GM19463 (cell line): ENCODE results near the gene MEAF6.
"Not testable (repeated sequence)": the region's sequence is repeated elsewhere in the genome, so short reads cannot be mapped to it uniquely, and the experiment has no call there.

Source experiments
- ATAC-seq: cut with Tn5 transposase; IDR thresholded peaks from one replicate; pipeline ENCODE4 v1.9.1; 2021; ENCODE audit warnings: mild to moderate bottlenecking, moderate library complexity; ENCODE audit not compliant: unreplicated experiment

MEAF6 gene

DNA sequence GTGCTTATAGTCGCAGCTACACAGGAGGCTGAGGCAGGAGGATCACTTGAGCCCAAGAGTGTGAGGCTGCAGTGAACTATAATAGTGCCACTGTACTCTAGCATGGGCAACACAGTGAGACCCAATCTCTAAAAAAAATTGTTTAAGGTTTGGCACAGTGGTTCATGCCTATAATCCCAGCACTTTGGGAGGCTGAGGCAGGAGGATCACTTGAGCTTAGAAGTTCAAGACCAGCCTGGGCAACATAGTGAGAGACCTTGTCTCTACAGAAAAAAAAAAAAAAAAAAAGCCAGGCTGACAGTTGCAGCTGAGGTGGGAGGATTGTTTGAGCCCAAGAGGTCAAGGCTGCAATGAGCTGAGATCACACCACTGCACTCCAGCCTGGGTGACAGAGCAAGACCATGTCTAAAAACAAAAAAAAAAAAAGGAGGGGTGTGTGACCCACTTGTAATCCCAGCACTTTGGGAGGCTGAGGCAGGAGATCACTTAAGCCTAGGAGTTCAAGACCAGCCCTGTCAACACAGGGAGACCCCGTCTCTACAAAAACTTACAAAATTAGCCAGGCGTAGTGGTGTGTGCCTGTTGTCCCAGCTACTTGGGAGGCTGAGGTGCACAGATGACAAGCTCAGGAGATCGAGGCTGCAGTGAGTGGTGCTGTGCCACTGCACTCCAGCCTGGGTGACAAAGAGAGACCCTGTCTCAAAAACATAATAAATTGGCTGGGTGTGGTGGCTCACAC lies 18.0 kb upstream of the MEAF6 start:
- ATAC-seq, result not testable (repeated sequence)

DNA sequence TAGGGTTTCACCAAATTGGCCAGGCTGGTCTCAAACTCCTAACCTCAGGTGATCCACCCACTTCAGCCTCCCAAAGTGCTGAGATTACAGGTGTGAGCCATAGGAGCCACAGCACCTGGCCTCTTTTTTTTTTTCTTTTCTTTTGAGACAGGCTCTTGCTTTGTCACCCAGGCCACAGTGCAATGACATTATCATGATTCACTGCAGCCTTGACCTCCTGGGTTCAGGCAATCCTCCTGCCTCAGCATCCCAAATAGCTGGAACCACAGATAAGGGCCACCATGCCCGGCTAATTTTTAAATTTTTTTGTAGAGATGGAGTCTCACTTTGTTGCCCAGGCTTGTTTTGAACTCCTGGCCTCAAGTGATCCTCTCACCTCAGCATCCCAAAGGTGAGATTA lies 15.3 kb upstream of the MEAF6 start:
- ATAC-seq, result not testable (repeated sequence)

DNA sequence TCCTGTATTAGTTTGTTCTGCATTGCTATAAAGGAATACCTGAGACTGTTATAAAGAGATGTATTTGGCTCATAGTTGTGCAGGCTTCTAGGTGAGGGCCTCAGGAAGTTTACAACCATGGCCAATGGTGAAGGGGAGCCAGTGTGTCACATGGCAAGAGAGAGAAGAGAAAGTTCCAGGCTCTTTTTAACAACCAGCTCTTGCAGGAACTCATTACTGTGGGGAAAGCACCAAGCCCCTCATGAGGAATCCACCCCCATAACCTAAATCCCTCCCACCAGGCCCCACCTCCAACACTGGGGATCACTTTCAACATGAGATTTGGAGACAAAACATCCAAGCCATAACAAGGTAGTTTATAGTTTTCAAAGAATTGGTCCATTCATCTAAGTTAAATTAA lies 5.0 kb upstream of the MEAF6 start:
- no peak for ATAC-seq

DNA sequence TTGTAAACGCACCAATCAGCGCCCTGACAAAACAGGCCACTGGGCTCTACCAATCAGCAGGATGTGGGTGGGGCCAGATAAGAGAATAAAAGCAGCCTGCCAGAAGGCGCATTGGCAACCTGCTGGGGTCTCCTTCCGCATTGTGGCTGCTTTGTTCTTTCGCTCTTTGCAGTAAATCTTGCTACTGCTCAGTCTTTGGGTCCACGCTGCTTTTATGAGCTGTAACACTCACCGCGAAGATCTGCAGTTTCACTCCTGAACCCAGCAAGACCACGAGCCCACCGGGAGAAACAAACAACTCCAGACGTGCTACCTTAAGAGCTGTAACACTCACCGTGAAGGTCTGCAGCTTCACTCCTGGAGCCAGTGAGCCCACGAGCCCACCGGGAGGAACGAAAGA lies 4.4 kb upstream of the MEAF6 start:
- ATAC-seq, result not testable (repeated sequence)

DNA sequence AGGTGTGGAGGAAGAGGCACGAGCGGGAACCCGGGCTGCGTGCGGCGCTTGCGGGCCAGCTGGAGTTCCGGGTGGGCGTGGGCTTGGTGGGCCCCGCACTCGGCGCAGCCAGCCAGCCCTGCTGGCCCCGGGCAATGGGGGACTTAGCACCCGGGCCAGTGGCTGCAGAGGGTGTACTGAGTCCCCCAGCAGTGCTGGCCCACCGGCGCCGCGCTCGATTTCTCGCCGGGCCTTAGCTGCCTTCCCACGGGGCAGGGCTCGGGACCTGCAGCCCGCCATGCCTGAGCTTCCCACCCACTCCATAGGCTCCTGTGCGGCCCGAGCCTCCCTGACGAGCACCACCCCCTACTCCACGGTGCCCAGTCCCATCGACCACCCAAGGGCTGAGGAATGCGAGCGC lies 3.7 kb upstream of the MEAF6 start:
- ATAC-seq, result not testable (repeated sequence)

DNA sequence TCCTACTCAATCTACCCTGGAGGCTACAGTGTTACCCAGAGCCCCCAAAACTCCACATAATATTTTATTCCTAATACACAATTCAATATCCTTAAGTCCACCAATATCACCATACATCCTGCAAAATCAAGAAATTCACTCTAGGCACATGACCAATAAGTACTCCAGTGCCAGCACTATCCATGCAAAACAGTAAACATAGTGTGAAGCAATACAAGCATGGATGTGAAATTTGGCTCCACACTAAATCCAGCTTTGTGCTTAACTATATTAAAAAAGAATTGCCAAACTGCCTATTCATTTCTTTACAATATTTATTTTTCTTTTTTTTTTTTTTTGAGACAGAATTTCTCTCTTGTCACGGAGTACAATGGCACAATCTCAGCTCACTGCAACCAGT lies 3.0 kb upstream of the MEAF6 start:
- no peak for ATAC-seq

DNA sequence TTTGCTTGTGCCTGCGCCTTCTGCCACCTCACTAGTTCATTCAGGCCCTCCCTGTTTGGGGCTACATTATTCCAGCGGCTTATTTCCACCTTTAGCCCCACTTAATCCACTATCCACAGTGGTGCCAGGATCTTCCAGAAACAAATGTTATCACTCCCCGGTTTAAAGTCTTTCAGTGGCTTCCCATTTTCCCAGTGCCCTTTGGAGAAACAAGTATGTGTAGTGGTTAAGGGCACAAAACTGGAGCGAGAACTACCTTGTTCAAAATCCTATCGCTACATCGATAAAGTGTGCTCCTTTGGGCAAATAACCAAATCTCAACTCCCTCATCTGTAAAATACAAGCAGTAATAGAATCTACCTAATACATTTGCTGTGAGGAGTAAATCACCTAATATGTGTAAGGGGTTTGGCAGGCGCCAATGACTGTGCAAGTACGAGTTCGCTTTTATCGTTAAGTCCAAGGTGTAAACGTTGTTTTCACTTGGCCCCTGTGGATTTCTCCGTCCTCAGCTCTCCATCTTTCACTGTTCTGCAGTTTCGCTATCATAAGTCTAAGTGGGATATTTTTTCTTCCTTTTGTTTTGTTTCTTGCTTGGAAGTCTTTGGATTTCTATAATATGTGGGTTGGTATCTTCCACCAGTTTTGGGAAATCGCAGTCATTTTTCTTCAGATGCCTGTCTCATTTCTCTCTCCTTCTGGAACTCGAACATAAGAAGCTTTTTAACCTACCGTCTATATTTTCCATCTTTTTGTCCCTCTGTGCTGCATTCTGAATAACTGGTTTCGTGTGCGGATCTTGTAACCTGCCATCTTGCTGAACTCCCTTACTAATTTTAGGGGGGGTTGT lies 844 bp upstream of the MEAF6 start:
- ATAC-seq, result no peak

DNA sequence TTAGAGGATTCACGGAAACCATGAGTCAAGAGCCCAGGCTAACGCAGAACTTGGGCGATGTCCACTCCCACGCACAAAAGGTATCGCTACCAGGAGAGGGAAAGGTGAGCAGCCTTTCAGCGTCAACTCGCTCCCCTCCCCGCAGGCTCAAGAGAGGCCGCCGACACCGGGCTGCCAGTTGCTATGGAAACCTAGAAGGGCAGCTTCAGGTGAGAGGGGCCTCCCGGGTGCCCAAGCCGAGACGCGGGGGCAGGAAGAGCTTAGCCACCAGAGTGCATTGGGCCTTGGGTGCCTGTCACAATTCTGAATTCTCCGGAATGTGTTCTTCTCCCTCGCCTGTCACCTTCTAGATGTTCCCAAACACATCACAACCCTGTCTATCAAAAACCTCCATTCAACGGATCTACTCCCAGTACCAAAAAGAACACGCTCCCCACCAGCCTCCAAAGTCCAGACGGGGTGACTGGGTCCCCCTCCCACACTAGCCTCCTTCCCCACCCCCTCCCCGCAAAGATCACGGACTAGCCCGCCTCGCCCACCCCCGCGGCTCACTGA lies 694 bp downstream of the MEAF6 start:
- ATAC-seq, result no peak

DNA sequence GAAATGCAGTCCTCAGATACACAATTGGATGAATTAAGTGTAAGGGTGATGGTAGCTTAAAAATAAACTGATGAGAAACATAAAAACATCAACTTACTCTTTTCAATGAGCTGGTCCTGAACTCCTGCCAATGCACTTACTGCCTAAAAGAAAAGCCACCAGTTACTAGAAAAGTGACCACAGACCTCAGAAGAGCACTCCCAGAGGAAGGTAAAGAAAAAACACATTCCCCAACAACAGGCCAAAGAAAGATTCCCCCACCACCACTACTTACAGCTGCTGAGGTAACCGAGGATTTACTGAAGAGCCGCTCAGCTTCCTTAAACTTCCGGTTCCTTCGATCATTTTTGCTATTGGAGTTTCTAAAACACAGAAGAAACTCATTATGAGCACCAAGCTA lies 5.4 kb downstream of the MEAF6 start:
- no peak for ATAC-seq

DNA sequence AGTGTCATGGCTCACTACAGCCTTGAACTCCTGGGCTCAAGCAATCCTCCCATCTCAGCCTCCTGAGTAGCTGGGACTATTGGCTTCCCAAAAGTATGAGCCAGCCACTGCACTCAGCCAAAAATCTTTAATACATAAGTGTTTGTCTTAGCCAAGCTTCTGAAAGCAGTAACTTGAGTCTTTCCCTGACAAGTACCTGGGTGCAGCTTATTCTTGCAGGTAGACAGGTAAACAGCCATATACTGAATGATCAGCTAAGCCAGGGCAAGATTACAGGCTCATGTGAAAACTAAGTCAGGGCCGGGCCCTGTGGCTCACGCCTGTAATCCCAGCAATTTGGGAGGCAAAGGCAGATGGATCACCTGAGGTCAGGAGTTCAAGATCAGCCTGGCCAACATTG lies 7.8 kb downstream of the MEAF6 start:
- no peak for ATAC-seq

DNA sequence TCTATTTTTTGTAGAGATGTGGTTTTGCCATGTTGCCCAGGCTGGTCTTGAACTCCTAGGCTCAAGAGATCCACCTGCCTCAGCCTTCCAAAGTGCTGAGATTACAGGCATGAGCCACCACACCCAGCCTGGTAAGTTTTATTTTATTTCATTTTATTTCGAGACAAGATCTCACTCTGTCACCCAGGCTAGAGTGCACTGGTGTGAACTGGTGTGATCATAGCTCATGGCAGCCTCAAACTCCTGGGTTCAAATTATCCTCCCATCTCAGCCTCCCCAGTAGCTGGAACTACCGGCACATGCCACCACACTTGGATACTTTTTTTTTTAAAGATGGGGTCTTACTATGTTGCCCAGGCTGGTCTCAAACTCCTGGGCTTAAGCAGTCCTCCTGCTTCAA lies 11.8 kb downstream of the MEAF6 start:
- not testable (repeated sequence) for ATAC-seq

DNA sequence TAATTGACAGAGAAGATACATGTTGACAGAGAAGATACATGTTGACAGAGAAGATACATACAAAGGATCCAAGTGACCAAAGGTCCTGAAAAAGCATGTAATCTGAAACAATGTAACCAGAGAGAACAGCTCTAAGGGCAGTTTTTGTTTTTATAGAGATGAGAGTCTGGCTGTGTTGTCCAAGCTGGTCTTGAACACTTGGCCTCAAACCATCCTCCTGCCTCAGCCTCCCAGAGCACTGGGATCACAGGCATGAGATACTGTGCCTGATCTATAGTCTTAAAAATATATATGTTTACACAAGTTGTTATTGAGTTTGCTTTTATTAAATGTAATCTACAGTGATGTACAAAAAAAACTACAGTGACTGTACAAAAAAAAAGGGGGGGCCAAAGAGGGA lies 12.5 kb downstream of the MEAF6 start:
- ATAC-seq, result no peak

DNA sequence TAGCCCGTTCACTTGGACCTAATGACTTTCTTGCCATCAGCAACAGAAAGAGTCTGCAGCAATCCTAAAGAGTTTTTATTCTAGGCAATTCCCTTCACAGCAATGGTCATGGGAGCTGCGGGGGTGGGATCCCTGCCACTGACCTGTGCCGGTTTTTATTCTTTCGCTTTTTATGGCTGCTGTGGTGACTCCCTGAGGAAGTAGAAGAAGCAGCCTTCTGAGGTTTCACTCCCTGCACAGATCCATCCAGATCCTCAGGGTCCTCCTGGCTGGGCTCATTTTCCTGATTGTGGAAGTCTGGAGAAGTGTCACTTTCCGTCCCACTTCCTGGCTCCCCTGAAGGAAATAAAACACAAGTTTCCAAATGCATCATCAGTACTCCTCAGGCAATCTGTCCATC lies 12.9 kb downstream of the MEAF6 start:
- no peak for ATAC-seq

DNA sequence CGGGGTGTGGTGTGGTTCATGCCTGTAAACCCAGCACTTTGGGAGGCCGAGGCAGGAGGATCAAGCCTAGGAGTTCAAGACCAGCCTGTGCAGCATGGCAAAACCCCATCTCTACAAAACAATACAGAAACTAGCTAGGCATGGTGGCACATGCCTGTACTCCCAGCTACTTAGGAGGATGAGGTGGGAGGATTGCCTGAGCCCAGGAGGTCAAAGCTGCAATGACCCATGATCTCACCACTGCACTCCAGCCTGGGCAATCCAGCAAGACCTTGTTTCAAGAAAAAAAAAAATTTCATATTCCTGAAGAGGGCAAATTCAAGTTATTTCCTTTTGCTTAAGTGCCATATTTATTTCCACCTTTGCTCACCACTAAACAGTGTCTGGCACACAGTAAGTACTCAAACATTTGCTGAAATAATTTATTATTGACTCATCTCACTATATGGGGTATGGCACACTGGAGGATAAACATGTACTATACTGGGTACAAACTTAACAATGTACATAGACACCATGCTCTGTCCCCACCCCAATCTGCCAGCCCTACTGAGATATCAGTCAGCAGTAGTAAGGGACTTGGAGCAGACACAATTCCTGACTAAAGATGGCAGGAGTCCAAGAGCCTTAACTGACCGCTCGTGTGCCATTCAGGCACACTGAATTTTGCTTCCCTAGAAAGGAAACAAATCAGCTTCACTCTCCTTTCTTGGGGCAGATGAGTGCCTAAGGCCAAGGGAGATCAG lies 15.5 kb downstream of the MEAF6 start:
- ATAC-seq, result no peak

DNA sequence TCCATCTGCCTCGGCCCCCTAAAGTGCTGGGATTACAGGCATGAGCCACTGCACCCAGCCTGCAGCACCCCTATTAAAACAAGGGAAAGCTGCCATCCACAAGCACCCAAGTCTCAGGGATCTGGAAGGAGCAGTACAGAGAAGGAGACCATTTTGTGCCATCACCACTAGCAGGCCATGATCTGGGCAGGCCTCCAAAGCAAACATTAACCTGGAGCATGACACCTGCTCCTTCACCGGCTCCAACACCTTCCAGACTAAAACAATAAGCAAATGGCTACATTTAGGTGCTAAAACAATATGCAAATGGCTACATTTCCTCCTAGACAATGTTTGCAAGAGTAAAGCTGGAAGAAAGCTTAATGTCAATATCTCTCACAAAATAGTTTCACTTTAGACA lies 16.7 kb downstream of the MEAF6 start:
- no peak for ATAC-seq

DNA sequence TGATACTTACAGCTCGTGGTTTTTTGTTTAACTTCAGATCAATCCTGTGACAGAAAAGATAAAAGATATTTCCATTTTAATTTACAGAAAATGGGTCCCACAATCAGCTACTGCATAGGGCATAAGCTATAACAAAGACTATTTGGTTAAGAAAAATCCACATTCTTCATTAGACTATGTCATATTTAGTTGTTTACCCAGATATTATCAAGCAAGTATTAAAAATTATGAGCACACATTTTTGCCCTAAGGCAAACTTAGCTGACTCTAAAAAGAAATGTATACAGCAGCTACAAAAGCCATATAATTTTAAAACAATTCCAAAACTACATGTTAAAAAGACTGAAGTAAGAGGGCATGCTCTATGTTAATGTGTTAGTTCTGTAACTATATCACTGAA lies 18.7 kb downstream of the MEAF6 start:
- ATAC-seq, result no peak

DNA sequence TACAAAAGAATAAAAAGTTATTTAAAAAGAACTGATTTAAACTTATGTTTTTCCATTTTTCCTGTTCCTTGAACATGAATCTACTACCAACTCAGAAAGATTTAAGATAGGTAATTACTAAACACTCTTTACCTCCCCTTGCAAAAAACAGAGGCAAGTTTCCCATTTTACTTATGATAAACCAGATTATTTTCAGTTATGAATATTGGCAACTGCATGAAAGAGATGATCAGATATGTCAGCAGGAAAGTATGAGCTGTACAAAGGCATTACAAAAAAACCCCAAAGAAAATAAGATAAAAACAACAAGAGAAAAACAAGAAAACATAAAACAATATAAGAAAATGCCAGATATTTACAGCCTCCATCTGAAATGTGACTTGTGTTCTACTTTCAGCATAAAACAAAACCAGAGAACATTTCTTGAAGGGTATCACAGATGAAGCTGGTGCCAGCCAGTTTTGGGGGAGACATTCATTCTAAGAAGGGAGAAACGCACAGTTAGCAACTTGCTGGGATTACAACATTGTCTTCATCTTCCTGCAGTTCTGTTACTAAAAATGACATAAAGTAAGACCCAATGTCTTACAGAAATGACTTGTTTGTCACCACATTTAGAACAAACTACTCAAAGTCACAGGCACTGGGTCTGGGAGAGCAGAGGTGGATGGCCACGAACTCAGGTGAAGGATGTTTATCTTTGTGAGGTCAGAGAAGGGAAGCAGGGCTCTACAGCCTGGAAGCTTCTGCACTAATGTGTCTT lies 21.0 kb downstream of the MEAF6 start:
- ATAC-seq, result no peak

DNA sequence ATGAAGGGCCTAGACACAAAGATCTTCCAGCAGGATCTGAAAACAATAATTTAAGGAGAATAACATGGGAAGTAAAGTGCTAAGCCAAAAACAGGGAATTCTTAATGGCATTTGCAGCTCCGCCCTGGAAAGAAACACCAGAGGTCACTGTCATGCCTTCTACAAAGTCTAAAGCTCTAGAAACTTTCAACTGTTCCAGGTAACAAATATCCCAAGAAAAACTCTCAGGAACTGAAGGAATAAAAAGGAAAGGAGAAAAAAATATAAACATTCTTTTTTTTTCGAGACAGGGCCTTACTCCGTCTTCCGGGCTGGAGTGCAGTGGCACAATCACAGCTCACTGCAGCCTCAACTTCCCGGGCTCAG lies 27.0 kb downstream of the MEAF6 start:
- no peak for ATAC-seq

DNA sequence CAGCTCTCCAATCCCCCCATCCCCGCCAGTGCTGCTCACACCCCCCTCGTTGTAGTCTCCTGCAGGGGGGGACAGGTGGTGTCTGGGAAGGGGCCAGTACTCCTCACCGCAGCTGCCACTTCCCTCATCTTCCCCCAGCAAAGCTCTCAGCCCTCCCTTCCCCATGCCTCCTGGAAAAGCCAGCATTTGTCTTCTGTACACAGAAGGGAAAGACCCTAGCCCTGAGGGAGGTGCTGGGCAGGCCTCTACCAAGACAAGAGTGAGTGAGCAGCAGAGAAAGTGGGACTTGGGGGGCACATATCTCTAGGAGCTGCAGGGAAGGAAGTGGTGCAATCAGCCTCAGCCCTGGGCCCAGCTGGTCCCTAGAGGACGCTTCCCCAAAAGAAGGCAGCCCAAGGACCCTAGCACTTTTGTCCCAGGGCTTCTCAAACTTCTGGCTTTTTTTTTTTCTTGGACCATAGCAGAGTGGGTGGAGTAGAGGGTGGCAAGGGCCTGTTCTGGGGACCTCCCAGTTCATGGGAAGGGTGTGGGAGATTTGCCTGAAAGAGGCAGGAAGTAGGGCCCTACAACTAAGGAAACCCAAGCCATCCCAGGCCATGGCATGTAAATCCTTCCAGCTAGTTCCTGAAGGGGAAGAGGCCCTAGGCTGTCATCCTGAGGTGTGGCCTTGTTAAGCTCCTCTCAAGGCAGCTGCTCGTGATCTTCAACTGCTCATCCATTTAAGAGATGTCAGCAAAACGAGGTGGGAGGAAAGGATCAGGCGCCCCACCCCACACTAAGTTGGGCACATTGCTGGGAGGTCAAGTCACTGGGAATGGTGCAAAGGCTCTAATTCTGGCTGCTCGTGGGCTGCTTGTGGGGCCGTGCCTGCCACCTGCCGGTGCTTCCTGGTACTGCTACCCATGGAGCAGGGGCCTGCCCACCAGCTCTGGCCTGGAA lies 27.6 kb downstream of the MEAF6 start:
- no peak for ATAC-seq
